Vagina (tissue), 2 donors: ENCODE results near the gene ANKRD24.

ENCODE experiments used
- CTCF ChIP-seq, 3 experiments: fragments of 450-650 bp in 2 of 3; fragments of 200-600 bp in 1 of 3; sonication (generic) in 1 of 3; IDR thresholded peaks; one replicate each; pipeline ENCODE4 v1.5.1; 2017 to 2019; ENCODE audit warnings: antibody characterized with exemption in 3 of 3, mild to moderate bottlenecking in 2 of 3, moderate library complexity in 2 of 3
- POLR2A ChIP-seq, 2 donors: fragments of 450-650 bp; IDR thresholded peaks; one replicate each; pipeline ENCODE4 v1.6.1; 2017; ENCODE audit warnings: antibody characterized with exemption in 2 of 2, mild to moderate bottlenecking in 2 of 2, moderate library complexity in 2 of 2
- POLR2AphosphoS5 ChIP-seq, 2 donors: sonication (generic); formaldehyde crosslinking; IDR thresholded peaks; one replicate each; pipeline ENCODE4 v1.9.0; 2017; ENCODE audit warnings: antibody characterized with exemption in 2 of 2, mild to moderate bottlenecking in 2 of 2, low read depth in 1 of 2; ENCODE audit not compliant: insufficient read depth in 1 of 2

GRCh38 chr19:4197228-4197624, 14.7 kb downstream of the ANKRD24 start:
- TF ChIP-seq CTCF (IDR thresholded peaks at IDR 0.05), result no peak
- no peak for TF ChIP-seq POLR2A (IDR thresholded peaks at IDR 0.05)
- TF ChIP-seq POLR2AphosphoS5 (IDR thresholded peaks at IDR 0.05; ENCODE audit: insufficient read depth in 1 of 2, low read depth in 1 of 2), result no peak
